A549 treated with AZD9567 at 1 μM for 4 hours (cell line): ENCODE results near the gene ZNF850. TPM values are rescaled to one million over a fixed set of nuclear protein-coding genes. Genes with fewer than 3 reads are reported as not detected.

Source experiments
- total RNA-seq: library from RNA; stranded (reverse); fragments of 200-300 nt; extraction: Qiagen RNA extraction; gene quantifications from 5 replicates; pipeline ENCODE4 v1.2.3, GENCODE V29; 2022; ENCODE audit not compliant: insufficient read depth

The ZNF850 gene
- 0.29 to 0.63 TPM (median 0.33 TPM) in 5 replicates for total RNA-seq

DNA sequence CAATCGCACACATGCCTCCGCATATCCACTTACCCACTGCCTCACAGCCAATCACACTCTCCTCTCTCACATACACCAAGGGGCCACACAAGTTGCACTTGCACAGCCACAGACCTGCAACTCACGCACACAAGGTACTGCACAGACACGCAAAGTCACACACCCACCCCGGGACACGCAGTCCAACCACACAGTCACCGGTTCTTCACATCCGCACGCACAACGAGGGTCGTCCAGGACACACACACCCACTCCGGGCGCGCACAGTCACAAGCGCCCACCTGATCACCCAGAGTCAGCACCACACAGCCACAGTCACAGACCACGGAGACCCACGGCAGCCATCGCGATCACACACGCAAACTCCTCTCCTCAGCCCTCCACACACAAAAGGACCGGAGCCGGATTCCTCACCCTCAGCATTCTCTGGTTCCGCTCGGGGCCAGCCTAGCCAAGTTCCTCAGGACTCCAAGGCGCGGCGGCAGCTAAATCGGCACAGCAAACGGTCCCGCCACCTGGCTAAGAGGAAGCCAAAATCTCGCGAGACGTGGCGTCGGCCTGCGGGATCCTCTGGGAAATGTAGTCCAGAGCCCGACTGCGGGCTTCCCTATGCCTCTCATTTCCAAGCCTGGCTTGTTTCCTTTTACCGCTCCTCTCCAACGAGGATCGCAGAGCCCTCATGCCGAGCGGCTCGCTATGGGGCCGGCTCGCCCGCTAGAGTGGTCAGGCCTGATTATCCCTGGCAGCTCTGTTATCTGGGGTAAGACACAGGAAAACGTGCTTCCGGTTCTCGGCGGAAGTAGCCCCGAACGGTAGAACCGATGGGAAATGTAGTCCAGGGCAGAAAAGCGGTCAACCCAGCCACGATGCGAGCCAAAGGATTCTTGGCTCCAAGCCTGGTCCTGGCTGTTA is at the start of gene ZNF850:
Gene ZNF850, minus strand, starts transcription at position 497 of the 912 bp plus-strand sequence. CDS start 10,201 bp downstream, outside the sequence.

DNA sequence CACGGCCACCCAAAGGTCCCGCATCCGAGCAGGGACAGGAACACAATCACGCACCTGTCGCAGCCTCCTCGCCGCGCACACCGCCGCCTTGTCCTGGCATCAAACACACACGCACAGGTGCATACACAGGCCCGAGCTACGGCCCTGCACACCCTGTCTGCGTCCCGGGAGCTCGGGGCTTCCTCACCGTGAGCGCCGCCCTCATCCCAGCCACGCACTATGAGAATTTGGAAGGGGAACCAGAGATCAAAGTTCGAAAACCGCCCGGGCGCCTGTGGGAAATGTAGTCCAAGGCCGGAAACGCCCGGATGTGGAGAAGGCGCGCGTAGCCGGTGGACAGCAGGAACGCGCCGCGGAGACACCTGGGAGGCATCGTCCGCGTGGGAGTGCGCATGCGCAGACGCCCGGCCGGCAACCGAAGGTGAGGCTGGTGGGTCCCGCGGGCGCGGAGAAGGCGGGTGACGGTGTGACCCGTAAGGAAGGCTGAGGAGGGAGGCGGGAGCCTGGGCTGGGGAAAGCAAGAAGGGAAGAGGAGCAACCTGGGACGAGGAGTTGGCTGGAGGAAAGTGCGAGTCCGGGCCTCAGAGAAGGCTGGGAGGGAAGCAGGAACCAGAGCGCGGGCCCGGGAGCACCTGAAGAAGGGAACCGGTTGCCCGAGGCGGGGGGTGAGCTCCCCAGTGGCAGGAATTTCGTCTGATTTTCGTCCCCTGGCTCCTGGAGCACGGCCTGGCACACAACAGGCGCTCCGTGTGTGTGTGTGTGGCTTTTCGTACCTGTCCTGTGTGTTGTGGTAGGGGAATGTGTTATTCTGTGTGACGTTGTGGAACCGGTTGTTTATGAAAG is 85.2 kb downstream of the ZNF850 start, which contains the start of gene ZNF567:
Gene ZNF567, plus strand, starts transcription at position 399 of the 843 bp plus-strand sequence. CDS start 7,256 bp downstream, outside the sequence.

Other genes starting within 250 kb of the ZNF850 start
- gene ZNF260, start 244.5 kb downstream of the ZNF850 start, total RNA-seq, result 4.6 to 8.2 TPM (median 6.7 TPM) in 5 replicates
- 2.3 to 3.4 TPM (median 2.9 TPM) in 5 replicates for gene ZNF529, start 199.5 kb downstream of the ZNF850 start, total RNA-seq
- gene ZNF382, start 167.5 kb downstream of the ZNF850 start, total RNA-seq, result 0.05 to 0.09 TPM (median 0.05 TPM) in 3 of 5 replicates, not detected in the others
- 7.5 to 11.8 TPM (median 7.8 TPM) in 5 replicates for gene ZNF461, start 106.0 kb downstream of the ZNF850 start, total RNA-seq
- gene ZNF567, start 85.2 kb downstream of the ZNF850 start, total RNA-seq, result 8.5 to 15.4 TPM (median 9.9 TPM) in 5 replicates
- gene ZNF790, start 65.6 kb upstream of the ZNF850 start, total RNA-seq, result 0.06 to 0.44 TPM (median 0.17 TPM) in 4 of 5 replicates, not detected in the other
- gene ZNF345, start 78.1 kb upstream of the ZNF850 start, total RNA-seq, result 0.06 to 1.0 TPM (median 0.15 TPM) in 5 replicates
- gene ZNF829, start 143.5 kb upstream of the ZNF850 start, total RNA-seq, result 0.33 to 0.42 TPM (median 0.37 TPM) in 4 of 5 replicates, not detected in the other
- gene ZNF568, start 143.5 kb upstream of the ZNF850 start, total RNA-seq, result 0.86 to 5.1 TPM (median 1.1 TPM) in 5 replicates